Fibroblast of skin of right biceps (primary cell): ENCODE results near the gene EFCAB3.
A peak's percentile ranks its signal among the peaks of the same experiment; 100 is the strongest.
"Not testable (repeated sequence)": the region's sequence is repeated elsewhere in the genome, so short reads cannot be mapped to it uniquely, and the experiment has no call there.

Source experiments
- DNase-seq: peaks from one replicate; pipeline ENCODE4 v3.0.0-alpha.2; 2013

The EFCAB3 gene

DNA sequence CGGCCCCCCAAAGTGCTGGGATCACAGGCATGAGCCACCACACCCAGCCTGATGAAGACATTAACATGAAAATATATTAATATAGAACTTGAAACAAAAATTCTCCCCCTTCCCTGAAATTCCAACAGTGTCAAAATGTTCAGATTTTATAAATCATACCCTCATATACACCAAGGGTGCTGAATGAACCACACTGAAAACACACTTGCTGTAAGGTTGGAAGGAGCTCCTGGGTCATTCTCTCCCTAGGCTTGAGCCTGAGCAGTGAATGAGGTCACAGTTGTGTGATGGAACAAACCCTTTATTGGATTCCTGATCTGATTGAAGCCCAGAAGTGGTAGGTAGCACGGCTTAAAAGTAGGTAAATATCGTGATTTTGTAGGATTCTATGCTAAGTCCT, at the start of gene EFCAB3:
EFCAB3 (plus strand) TSS at position 301 of the 400 bp plus-strand sequence. CDS start 2,427 bp downstream, outside the sequence.
- no peak for DNase-seq

DNA sequence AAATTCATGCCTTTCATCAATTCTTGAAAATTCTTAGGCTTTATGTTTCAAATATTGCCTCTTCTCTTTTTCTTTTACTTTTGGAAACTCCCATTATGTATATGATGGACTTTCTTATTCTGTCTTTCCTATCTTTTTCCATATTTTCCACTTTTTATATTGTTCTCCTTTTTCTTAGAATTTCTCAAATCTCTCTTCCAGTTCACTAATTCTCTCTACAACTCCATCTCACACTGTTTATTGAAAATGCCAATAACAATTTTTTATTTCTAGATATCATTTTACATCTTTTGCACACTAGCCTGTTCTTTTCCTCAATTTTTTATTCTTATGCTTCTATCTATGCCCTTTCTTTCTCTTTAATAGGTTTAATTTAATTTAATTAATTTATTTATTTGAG, 43.8 kb upstream of the EFCAB3 start:
- DNase-seq, result no peak

DNA sequence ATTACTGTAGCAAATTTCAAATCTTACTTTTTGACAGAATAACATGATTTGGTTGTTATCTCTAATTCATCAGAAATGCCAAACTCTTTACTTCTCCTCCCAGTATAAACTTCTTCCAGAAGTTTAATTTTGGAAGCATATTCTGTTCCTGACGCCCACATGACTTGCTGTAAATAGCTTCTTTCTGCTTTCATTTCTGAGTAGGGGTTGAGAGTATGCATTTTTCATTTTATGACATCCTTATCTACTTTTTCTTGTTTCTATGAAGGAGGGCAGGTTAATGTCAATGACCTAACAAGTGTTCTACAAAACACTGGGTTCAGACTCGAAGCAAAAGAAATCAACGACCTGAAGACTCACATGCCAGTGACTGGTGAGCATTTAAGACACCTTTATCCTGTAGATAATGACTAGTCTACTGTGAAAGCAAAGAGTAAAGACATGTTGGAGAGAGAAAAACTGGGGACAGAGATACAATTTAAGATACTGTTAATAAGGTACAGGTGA, 36.5 kb upstream of the EFCAB3 start:
- DNase-seq, result no peak

DNA sequence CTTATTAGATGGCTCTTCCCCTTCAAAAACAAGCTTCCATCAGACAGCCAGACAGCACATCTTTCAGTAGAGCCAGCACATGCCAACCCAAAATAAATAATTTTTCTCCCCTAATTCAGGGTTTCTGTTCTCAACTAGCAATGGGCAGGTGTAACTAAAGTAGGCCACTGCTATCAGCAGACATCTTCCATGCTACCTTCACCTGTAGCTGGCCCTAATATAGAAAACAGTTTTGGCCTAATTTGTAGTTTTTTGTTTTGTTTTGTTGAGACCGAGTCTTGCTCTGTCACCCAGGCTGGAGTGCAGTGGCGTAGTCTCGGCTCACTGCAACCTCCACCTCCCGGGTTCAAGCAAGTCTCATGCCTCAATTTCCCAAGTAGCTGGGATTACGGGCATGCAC, 29.2 kb upstream of the EFCAB3 start:
- no peak for DNase-seq

DNA sequence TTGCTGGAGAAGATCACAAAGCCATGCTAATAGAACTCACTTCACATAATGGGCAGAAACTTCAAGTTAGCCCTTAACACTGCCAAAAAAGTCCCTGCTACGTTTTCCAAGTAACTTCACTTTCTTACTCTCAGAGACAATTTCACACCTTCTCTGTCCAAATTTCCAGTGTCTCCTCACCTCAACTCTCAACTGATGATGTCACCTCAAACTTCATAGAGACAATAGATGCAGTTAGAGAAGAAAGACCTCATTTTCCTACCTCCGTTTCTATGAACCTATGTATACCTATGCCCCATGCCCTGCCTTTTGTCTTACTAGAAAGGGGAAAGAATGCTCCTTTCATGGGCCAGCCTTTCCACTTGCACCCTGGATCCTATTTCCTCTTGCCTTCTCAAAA, 14.2 kb upstream of the EFCAB3 start:
- DNase-seq, result no peak

DNA sequence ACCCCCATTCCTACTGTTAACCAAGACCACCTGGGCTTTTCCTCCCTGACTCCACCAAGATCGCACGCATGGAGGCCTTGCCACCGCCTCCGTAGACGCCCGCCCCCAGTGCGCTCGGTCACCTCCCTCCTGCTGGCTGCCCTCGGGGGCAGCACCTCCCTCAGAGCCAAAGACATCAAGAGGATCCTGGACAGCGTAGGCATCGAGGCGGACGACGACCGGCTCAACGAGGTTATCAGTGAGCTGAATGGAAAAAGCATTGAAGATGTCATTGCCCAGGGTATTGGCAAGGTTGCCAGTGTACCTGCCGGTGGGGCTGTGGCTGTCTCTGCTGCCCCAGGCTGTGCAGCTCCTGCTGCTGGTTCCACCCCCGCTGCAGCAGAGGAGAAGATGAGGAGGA, 1.2 kb downstream of the EFCAB3 start:
- DNase-seq, result no peak

DNA sequence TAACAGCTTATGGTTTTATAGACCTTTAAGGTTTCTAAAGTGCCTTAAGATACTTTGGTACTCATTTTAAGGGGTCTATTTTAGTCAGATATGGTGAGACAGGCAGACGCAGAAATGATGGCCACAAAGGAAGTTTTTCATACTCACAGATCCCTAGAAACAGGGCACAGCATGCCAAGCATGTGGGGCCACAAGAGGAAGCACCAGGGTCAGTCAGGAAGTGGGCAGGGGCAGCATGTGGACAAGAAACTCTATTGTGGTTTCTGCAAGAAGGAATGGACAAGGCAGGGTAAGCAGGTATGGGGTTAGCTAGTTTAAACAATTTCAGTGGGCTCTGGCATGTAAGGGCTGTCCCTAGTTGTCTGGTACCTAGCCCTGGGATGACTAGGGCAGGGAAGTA, 8.5 kb downstream of the EFCAB3 start:
- no peak for DNase-seq

DNA sequence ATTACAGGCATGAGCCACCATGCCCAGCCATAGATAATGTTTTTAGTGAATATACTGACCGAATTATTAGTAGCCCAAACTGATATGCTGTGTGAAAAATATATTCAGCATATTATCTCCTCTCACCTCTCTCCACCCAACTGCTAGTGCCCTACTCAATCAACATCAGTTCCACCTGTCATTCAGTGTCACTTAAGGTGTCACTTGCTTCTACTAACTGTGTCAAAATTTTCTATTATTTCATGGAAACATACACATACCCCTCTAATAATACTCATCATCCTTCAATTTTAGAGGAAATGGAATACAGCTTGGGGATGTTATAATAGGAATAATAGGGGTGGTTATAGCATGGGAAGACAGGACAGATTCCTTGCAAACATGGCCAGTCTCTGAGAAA, 12.6 kb downstream of the EFCAB3 start:
- DNase-seq, result no peak

DNA sequence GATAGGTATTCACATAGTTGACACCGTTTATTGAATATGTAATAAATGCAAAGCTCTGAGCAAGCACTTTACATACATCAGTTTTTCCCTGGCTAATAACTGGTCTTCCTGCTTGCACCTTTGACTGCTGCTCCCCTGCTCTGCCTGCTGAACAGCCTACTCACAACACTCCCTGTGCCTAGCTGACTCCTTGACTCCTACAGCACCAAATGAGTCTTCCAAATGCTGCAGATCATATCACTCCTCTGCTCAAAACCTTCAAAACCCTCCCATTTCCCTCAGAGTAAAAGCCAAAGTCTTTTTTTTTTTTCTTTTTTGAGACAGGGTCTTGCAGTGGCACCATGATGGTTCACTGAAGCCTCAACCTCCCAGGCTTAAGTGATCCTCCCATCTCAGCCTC, 18.5 kb downstream of the EFCAB3 start:
- DNase-seq, result no peak

DNA sequence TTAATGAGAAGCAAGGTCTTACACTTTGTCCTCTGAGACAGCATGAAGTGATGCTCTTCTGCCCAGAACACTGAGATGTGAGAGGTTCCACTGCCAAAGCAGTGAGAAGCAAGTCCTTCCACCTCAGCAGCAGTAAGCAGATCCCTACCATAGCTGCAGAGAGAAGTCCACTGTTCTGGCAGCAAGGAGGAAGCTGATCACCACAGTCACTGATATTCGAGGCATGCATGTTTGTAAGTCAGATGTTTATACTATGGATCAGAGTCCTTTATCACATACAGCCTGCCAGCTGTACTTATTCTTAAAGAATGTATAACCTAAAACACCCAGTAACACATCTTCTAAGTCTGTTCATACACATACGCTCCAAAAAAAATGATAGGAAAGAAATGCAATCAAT, 25.1 kb downstream of the EFCAB3 start:
- DNase-seq, result no peak

DNA sequence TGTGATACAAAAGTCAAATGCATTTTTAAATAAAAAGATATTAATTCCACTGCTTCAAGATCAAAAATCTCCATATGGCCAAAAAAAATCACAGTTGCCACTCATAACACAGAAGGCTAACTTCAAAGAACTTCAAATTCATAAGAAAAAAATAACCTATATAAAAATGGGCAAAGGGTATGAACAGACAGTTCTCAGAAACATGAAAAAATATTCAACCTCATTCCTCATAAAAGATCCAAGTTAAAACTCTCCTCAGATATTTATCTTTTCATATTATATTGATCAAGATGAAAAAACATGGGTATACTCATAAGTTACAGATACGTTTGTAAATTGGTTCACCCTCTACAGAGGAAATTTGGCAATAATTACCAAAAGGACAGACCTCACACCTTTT, 32.7 kb downstream of the EFCAB3 start:
- DNase-seq, result not testable (repeated sequence)

DNA sequence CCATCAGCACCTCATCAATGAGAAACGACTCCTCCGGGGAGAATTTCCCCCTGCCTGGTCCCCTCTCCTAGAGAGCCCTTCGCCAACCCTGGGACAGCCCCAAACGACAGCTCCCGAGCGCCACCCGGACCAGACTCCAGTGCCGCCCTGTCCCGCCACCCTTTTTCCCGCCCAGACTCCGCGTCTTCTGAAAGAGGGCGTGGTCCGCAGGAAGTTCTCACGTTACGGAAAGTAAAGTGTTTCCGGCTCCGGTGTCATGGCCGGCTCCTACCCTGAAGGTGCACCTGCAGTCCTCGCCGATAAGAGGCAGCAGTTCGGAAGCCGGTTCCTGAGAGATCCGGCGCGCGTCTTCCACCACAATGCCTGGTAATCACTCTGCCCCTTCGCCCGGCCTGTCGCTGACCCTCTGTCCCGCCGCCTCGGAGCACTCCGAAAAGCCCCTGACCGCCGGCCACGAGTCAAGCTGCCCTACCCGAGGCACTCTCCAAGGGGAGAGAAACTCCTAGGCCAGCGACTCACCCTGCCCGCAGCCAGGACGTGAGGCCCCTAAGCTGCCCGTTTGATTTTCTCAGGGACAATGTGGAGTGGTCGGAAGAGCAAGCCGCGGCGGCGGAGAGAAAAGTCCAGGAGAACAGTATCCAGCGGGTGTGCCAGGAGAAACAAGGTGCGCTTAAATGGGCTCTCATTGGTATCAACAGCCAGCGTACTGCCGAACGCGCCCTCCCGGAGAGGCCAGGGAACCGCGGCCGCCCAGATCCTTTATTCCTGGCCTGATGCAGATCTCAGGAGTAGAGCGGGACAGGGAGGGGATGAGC, 43.5 kb downstream of the EFCAB3 start, which contains the start of gene METTL2A:
METTL2A (plus strand) TSS at position 251 of the 815 bp plus-strand sequence; CDS start at position 257, 6 bp downstream.
- DNase-seq, result peak; percentile 85

DNA sequence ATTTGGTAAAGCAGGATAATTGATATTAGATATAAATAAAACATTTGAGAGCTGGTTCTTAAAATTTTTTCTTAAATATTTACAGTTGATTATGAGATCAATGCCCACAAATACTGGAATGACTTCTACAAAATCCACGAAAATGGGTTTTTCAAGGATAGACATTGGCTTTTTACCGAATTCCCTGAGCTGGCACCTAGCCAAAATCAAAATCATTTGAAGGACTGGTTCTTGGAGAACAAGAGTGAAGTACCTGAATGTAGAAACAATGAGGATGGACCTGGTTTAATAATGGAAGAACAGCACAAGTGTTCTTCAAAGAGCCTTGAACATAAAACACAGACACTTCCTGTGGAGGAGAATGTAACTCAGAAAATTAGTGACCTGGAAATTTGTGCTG, 45.9 kb downstream of the EFCAB3 start:
- DNase-seq, result not testable (repeated sequence)

DNA sequence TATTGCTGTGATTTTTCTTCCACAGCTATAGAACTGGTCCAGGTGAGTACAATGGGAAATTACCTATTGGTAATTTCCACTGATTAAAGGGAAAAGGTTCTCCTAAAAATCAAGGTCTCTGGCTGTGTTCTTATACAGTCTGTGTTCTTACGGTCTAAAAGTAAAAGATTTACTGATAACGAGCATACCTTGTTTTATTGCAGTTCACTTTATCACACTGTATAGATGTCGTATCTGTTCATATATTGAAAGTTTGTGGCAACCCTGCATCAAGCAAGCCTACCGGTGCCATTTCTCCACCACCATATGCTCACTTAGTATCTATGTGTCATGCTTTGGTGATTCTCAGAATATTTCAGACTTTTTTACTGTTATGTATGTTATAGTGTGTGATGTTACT, 54.9 kb downstream of the EFCAB3 start:
- DNase-seq, result not testable (repeated sequence)

DNA sequence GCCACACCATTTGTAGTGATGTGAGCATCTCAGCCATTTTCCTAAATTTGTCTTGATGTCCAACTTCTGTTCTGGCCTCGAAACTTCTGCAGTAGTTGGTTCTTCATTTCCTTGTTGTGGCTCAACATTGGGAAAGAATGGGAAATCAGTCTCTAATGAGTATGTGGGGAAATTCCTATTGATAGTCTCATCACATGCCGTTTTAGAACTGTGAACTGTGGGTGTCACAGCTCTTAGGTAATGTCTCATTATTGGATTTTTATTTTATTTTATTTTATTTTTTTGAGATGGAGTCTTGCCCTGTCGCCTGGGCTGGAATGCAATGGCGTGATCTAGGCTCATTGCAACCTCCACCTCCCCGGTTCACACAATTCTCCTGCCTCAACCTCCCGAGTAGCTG, 60.8 kb downstream of the EFCAB3 start:
- not testable (repeated sequence) for DNase-seq

DNA sequence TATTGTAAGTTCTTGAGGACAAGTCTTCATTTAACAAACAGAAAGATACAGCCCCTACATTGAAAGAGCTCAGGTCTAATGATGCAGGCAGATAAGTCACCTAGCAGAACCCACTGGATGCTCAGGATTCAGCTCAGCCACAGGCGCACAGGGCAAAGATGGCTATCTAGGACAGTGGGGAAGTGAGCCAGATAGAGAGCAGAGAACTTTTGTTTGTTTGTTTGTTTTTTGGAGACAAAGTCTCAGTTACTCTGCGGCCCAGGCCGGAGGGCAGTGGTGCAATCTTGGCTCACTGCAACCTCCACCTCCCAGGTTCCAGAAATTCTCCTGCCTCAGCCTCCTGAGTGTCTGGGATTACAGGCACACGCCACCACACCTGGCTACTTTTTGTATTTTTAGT, 63.7 kb downstream of the EFCAB3 start:
- DNase-seq, result no peak

DNA sequence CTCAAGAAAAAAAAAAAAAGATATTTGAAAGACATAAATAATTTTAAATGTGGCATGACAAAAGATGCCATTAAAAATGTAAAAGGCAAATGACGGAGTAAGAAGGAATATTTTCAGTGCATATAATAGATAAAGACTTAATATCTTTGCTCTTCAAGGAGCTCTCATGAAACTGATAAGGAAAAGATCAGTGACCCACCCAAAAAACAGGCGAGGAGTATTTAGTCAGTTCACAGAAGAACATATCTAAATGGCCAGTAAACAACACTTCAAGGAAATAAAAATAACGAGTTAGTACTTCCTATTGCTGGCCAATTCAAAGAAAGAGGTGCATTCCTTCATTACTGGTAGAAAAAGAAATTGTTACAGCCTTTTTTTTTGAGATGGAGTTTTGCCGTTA, 65.4 kb downstream of the EFCAB3 start:
- DNase-seq, result not testable (repeated sequence)

DNA sequence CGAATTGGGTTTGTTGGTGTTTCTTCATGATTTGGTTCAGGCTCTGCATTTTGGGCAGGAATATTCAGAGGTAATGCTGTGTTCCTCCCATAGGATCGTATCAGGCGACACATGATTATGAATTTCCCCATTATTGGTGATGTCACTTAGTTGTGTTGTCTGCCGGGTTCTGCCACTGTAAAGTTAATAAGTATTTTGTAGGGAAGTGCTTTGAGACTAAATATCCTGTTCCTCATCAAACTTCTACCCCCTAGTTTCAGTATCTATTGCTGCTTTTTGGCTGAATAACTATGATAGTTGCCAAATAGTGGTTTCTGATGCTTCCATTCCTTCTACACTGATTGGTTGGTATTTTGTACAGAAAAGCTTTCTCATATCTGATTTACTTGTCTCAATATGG, 71.8 kb downstream of the EFCAB3 start:
- DNase-seq, result not testable (repeated sequence)

DNA sequence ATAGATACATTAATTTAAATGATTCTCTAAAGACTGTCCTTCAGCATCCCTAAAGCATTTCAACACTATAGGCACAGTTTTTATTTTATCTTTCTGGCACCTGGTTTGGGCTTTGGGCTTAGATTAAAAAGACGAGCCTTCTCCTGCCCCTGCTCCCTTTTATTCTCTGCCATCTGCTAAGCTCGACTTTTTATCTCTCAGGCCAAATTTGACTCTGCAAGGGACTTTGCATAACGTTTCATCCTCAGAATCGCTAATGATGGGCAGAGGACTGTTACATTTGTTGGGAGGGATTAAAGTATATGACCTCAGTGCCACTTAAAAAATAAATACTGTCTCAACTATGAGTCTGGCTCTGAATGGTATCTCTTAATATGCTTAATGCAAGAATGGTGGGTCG, 72.7 kb downstream of the EFCAB3 start:
- not testable (repeated sequence) for DNase-seq

DNA sequence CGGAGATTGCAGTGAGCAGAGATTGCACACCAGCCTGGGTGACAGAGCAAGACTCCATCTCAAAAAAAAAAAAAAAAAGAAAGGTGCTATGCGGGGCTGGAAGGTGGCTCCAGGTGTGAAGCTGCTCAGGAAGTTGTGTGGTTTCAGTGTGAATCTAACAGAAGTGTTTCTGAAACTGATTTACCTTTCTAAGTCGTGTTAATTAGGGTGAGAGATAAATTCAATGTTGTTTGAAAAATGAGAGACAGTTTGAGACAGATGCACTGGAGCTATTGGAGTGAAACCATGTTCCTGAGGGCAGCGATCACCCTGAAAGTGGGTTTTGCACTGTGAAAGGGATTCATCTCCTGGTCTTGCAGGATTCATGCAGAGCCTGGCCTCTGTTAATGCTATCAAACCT, 73.3 kb downstream of the EFCAB3 start:
- not testable (repeated sequence) for DNase-seq

DNA sequence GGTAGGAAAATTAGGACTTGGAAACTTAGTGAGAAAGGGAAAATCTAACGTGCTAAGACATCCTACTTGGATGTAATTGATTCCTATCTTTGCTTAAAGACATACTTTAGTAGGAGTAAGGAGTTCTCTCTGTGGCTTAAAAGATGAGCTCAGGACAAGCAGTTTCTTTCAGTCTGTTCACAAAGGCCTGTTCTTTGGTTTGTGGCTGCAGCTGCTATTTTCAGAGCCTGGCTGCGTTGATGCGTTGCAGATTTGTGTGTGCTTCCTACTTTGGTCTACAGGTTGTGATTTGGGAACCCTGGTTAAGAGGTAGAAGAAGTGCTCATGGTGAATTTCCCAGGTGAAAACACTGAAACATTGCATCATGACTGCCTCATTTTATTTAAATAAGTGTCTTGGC, 73.8 kb downstream of the EFCAB3 start:
- not testable (repeated sequence) for DNase-seq

DNA sequence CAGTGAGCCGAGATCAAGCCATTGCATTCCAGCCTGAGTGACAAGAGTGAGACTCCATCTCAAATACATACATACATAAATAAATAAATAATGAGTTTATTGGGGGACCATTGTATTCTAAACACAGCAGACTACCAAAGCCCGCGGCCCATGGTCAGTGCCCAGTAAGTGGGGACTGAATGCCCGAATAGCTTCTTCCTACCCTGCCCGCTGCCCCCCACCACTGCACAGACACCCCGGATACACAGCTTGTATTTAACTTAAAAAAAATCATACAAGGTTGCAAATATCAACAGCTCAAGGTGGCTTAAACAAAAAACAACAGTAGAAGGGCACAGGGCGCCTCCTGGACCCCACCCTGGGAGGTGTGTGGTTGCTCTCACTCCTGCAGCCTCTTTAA, 75.7 kb downstream of the EFCAB3 start:
- DNase-seq, result no peak

DNA sequence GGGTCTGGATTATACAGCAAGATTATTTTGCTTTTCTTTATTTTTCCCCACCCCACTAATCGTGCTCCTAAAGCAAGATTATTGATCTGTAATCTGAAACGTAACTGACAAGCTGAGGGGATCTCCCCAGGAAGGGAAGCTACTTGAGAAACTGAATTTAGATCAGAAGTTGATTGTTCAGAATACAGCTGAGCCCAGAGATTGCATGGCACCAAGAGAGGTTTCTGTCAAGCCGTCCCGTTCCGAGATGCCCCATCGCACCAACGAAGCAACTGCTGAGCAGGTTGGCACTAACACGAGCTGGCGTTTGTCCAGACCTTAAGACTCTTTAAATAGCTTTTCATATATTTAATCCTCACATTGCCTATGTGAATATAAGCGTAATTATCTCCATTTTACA, 78.1 kb downstream of the EFCAB3 start:
- DNase-seq, result not testable (repeated sequence)

DNA sequence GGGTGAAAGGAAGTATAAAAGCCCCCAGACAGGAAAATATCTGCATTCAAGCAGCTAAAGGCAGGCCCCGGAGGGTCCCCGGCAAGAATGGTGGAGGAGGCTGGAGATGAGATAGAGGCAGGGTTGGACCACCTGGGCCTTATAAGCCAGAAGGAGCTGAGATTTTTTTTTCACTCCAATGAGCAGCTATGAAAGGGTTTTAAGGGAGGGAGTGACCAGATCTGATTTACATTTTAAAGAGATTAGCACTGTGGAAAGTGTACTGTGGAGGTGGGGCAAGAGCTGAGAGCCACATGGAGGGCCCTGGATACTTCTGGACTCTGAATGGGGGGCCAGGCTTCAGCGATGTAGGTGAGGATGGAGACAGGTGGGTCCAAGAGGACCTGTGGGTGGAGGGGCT, 84.1 kb downstream of the EFCAB3 start:
- DNase-seq, result not testable (repeated sequence)

DNA sequence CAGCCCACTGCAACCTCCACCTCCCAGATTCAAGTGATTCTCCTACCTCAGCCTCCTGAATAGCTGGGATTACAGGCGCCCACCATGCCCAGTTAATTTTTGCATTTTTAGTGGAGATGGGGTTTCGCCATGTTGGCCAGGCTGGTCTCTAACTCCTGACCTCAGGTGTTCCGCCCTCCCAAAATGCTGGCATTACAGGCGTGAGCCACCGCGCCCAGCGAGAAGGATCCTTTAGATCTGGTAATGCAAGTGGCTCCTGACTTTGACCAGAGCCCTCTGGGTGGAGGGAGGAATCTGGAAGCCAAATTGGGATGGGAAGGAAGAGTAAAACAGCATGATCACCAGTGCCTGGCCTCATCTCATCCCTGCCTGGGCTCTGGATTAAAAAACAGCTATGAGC, 84.9 kb downstream of the EFCAB3 start:
- DNase-seq, result not testable (repeated sequence)
